Effector CD4-positive, alpha-beta T cell (primary cell): ENCODE measurements around the gene ANKRD23.
"Not testable (repeated sequence)": the region's sequence is repeated elsewhere in the genome, so short reads cannot be mapped to it uniquely, and the experiment has no call there.

Experiments
- DNase-seq: peaks from one replicate; pipeline ENCODE4 v3.0.0-alpha.2; 2020
- total RNA-seq: gene quantifications from one replicate; lab custom pipeline; 2026; lab: John Stamatoyannopoulos, UW

The ANKRD23 gene
- total RNA-seq = 5.1 reads per million, percentile 20 among the genes with 10 or more reads in this experiment

- DNase-seq = no peak
Measured at GRCh38 chr2:96843538-96844268, at the start of gene ANKRD23. Gene ANKRD23 (minus strand): TSS chr2:96844021. CDS start chr2:96843992, 29 bp downstream.

- DNase-seq = no peak
Measured at GRCh38 chr2:96891591-96892333, 47.9 kb upstream of the ANKRD23 start.

- DNase-seq = no peak
Measured at GRCh38 chr2:96890726-96891385, 47.0 kb upstream of the ANKRD23 start.

- DNase-seq = no peak
Measured at GRCh38 chr2:96890252-96890651, 46.4 kb upstream of the ANKRD23 start.

- DNase-seq = not testable (repeated sequence)
Measured at GRCh38 chr2:96889502-96889901, 45.7 kb upstream of the ANKRD23 start.

GRCh38 chr2:96888072-96889011 lies 44.5 kb upstream of the ANKRD23 start:
- no peak for DNase-seq

GRCh38 chr2:96887493-96888012 lies 43.7 kb upstream of the ANKRD23 start:
- DNase-seq = no peak

GRCh38 chr2:96885432-96886347 lies 41.9 kb upstream of the ANKRD23 start:
- no peak for DNase-seq

- no peak for DNase-seq
Measured at GRCh38 chr2:96884299-96885094, 40.7 kb upstream of the ANKRD23 start.

- DNase-seq = no peak
Measured at GRCh38 chr2:96883306-96883705, 39.5 kb upstream of the ANKRD23 start.

- no peak for DNase-seq
Measured at GRCh38 chr2:96882906-96883305, 39.1 kb upstream of the ANKRD23 start.

- DNase-seq = no peak
Measured at GRCh38 chr2:96882230-96882629, 38.4 kb upstream of the ANKRD23 start.

- DNase-seq = no peak
Measured at GRCh38 chr2:96881349-96882195, 37.8 kb upstream of the ANKRD23 start.

- no peak for DNase-seq
Measured at GRCh38 chr2:96880891-96881273, 37.1 kb upstream of the ANKRD23 start.

GRCh38 chr2:96879545-96880040 lies 35.8 kb upstream of the ANKRD23 start:
- DNase-seq = no peak

GRCh38 chr2:96878796-96879544 lies 35.1 kb upstream of the ANKRD23 start:
- no peak for DNase-seq

GRCh38 chr2:96878171-96878570 lies 34.4 kb upstream of the ANKRD23 start:
- no peak for DNase-seq

GRCh38 chr2:96877631-96878092 lies 33.8 kb upstream of the ANKRD23 start:
- DNase-seq = no peak
